ENCODE results near the gene TMEM161B.

- TF ChIP-seq ISL1 (CRISPR knock-in tag; IDR thresholded peaks at IDR 0.05) (no peak), OSR1 (CRISPR knock-in tag; IDR thresholded peaks at IDR 0.05) (no peak), ZC3H10 (CRISPR knock-in tag; IDR thresholded peaks at IDR 0.05) (no peak), POU6F1 (CRISPR knock-in tag; IDR thresholded peaks at IDR 0.05; ENCODE audit: borderline replicate concordance, low read depth) (no peak), ZNF8 (CRISPR knock-in tag; IDR thresholded peaks at IDR 0.05) (no peak)
- TF ChIP-seq, protein P1, sequence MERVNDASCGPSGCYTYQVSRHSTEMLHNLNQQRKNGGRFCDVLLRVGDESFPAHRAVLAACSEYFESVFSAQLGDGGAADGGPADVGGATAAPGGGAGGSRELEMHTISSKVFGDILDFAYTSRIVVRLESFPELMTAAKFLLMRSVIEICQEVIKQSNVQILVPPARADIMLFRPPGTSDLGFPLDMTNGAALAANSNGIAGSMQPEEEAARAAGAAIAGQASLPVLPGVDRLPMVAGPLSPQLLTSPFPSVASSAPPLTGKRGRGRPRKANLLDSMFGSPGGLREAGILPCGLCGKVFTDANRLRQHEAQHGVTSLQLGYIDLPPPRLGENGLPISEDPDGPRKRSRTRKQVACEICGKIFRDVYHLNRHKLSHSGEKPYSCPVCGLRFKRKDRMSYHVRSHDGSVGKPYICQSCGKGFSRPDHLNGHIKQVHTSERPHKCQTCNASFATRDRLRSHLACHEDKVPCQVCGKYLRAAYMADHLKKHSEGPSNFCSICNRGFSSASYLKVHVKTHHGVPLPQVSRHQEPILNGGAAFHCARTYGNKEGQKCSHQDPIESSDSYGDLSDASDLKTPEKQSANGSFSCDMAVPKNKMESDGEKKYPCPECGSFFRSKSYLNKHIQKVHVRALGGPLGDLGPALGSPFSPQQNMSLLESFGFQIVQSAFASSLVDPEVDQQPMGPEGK (CRISPR knock-in tag; IDR thresholded peaks at IDR 0.05; ENCODE audit: borderline replicate concordance), result no peak
- TF ChIP-seq, protein P2, sequence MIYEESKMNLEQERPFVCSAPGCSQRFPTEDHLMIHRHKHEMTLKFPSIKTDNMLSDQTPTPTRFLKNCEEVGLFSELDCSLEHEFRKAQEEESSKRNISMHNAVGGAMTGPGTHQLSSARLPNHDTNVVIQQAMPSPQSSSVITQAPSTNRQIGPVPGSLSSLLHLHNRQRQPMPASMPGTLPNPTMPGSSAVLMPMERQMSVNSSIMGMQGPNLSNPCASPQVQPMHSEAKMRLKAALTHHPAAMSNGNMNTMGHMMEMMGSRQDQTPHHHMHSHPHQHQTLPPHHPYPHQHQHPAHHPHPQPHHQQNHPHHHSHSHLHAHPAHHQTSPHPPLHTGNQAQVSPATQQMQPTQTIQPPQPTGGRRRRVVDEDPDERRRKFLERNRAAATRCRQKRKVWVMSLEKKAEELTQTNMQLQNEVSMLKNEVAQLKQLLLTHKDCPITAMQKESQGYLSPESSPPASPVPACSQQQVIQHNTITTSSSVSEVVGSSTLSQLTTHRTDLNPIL (CRISPR knock-in tag; IDR thresholded peaks at IDR 0.05; ENCODE audit: low read depth), result no peak
- TF ChIP-seq, protein P3, sequence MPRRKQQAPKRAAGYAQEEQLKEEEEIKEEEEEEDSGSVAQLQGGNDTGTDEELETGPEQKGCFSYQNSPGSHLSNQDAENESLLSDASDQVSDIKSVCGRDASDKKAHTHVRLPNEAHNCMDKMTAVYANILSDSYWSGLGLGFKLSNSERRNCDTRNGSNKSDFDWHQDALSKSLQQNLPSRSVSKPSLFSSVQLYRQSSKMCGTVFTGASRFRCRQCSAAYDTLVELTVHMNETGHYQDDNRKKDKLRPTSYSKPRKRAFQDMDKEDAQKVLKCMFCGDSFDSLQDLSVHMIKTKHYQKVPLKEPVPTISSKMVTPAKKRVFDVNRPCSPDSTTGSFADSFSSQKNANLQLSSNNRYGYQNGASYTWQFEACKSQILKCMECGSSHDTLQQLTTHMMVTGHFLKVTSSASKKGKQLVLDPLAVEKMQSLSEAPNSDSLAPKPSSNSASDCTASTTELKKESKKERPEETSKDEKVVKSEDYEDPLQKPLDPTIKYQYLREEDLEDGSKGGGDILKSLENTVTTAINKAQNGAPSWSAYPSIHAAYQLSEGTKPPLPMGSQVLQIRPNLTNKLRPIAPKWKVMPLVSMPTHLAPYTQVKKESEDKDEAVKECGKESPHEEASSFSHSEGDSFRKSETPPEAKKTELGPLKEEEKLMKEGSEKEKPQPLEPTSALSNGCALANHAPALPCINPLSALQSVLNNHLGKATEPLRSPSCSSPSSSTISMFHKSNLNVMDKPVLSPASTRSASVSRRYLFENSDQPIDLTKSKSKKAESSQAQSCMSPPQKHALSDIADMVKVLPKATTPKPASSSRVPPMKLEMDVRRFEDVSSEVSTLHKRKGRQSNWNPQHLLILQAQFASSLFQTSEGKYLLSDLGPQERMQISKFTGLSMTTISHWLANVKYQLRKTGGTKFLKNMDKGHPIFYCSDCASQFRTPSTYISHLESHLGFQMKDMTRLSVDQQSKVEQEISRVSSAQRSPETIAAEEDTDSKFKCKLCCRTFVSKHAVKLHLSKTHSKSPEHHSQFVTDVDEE (CRISPR knock-in tag; IDR thresholded peaks at IDR 0.05), result no peak
Observed at GRCh38 chr5:88226881-88227450, 41.7 kb downstream of the TMEM161B start.
